HG03575 (cell line): Measurements from ENCODE around the gene ABCB9.
"Not testable (repeated sequence)": the region's sequence is repeated elsewhere in the genome, so short reads cannot be mapped to it uniquely, and the experiment has no call there.

Experiments
- ATAC-seq: cut with Tn5 transposase; IDR thresholded peaks from one replicate; pipeline ENCODE4 v1.9.1; 2021; ENCODE audit not compliant: unreplicated experiment, insufficient number of reproducible peaks, low FRiP score; ENCODE audit errors: extremely low read depth

ABCB9 gene

DNA sequence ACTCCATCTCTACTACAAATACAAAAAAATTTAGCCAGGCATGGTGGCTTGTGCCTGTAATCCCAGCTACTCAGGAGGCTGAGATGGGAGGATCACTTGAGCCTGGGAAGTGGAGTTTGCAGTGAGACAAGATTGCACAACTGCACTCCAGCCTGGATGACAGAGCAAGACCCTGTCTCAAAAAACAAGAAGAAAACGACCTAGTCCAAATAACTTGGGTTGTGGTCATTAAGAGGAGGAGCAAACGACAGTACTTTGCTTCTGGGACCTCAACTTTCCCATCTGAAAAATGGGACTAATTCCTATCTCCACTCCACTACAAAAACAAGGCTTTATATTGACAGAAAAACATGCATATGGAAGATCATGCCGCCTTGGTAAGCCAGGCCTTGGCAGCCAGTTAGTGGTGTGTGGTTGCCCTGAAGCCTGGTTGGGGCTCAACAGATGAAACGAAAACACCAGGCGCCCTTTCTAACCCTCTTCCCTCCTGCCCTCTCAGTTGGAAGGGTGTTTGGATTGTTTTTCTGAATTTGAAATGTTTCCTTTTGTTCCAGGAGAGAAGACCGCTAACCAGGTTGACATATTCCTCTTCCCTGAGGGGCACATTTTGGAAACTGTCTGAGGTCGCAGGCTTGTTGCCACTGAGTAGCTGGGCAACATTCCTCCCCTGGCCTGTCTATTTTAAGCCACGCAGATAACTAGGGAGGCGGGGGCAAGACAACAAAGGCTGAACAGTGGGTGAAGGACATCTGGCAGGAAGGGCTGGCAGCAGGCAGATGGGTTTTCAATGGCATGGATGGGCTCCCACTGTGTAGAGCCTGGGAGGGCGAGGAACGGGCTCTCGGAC, 56.6 kb downstream of the ABCB9 start:
- no peak for ATAC-seq

DNA sequence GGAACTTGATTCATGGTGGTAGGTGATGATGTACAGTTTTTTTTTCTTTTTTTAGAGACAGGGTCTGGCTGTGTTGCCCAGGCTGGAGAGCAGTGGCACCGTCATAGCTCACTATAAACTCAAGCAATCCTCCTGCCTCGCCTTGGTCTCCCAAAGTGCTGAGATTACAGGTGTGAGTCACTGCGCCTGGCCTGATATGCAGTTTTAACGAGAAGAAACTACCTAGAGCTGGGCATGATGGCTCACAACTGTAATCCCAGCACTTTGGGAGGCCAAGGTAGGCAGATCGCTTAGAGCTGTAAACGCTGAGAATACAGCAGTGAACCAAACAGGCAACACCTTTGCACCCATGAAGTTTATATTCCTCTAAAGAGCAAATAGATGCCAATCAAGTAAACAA, 57.3 kb downstream of the ABCB9 start:
- no peak for ATAC-seq

DNA sequence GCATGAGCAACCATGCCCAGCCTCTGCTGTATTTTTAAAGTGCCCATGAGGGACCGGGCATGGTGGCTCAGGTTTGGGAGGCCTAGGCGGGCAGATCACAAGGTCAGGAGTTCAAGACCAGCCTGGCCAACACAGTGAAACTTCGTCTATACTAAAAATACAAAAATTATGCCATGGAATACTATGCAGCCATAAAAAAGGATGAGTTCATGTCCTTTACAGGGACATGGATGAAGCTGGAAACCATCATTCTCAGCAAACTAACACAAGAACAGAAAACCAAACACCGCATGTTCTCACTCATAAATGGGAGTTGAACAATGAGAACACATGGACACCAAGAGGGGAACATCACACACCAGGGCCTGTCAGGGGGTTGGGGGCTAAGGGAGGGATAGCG, 61.0 kb downstream of the ABCB9 start:
- ATAC-seq, result not testable (repeated sequence)

DNA sequence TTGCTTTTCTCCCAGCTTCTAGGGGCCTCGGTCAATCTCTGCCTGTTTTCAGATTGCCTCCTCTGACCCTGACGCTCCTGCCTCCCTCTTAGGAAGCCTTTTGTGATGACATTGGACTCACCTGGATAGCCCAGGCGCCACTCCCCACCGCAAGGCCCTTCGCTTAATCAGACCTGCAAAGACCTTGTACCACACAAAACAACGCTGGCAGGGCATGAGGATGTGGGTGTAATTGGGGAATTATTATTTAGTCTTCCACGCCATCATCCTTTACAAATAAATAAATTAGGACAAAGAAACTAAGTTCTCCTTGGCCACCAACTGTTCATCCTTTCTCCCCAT, 62.6 kb downstream of the ABCB9 start:
- ATAC-seq, result no peak

DNA sequence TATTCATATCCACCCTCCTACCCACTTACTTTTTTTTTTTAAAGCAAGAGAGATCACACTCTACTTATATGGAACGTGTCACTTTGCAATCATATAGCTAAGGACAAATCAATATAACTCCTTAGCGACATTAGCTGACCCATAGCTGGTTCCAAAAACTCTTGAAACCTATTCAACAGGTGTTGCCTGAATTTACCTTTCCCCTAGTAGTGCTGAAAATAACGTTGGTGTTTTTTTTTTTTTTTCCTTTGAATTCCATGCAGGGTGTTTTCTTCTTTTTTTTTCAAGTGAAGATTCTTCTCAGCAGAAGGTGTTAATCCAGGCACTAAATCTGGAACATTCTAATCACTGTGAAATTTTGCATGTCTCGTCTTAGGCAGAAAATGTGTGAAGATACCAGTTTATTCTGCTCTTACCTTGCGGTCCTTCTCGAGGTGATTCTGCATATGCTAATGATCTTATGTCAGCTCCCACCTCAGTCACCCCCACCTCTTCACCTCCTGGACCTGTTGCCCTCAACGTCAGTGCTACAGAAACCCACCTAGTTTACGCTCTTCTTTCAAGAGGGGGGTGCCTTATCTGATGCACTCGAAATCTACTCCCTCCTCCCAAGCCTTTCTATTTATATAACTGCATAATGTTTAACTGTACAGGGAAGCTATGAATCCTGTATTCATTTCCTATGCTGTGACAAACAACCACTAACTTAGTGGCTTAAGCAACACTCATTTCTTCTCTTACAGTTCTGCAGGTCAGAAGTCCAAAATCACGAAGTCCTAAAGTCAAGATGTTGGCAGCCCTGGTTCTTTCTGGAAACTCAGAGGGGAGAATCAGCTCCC, 63.2 kb downstream of the ABCB9 start:
- ATAC-seq, result no peak

DNA sequence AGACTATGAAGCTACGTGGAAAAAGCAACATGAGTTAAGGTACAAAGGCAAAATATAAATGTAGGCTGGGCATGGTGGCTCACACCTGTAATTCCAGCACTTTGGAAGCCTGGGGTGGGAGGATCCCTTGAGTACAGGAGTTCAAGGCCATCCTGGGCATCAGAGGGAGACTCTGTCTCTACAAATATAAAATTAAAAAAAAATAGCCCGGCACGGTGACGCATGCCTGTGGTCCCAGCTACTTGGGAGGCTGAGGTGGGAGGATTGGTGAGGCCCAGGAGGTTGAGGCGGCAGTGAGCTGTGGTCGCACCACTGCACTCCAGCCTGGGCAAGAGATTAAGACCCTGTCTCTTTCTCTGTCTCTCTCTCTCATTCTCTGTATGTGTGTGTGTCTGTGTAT, 66.4 kb downstream of the ABCB9 start:
- no peak for ATAC-seq

DNA sequence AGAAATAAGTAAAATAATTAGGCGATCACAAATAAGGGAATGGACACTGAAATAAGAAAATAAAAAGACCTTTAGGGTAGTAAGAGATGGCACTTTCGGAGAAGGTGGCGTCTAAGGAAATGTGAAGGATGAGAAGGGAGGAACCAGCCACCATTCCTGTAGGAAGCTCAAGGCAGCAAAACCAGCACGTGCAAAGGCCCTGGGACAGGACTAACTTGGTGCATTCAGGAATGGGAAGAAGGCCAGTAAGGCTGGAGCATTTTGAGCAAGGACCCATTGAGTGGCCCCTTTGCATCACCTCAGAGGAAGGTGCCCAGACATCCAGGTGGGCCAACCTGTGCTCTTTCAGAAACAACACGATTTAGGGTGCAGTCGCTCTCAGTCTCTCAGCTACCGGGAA, 69.6 kb downstream of the ABCB9 start:
- ATAC-seq, result no peak

DNA sequence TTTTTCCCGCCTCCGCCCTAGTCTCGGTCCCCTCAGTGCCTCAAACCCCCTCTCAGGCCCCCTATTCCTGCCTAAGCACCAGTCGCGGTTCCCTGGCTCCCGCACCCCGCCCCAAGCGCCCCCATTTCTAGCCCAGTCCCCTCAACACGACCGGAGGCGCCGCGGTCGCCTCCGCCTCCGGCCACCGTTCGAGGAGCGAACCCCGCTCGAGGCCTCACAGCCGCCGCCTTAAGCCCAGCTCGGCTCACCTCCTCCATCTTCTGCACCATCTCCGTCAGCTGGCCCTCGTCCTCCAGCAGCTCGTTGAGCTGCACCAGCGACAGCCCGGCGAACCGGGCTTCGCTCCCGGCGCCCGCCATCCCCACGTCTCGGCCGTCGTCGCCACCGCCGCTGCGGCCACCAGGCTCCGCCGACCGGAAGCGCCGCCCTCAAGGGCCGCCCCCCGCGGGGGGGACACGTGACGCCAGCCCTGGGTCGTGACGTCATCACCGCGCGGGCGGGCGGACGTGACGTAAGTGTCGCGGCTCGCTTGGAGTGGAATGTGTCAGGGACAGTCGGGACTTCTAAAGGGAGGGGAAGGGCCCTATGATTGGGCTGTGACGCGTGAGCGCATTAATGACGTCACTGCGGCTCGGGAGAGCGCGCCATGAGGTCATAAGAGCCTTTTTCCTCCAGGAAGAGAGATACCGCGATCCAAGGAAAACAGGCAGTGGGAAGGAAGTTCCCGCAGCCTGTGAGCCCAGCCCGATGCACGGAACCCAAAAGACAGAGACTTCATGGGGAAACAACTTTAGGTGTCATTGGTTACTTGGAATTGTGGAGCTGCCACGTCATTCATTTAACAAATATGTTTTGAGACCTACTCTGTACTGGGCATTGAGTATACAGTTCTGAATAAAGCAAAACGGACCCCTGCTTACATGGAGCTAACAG, 70.3 kb downstream of the ABCB9 start, which contains the start of gene VPS37B:
Gene VPS37B, minus strand, starts transcription at position 421 of the 933 bp plus-strand sequence. Its CDS starts 62 bp downstream, at position 359.
- no peak for ATAC-seq

DNA sequence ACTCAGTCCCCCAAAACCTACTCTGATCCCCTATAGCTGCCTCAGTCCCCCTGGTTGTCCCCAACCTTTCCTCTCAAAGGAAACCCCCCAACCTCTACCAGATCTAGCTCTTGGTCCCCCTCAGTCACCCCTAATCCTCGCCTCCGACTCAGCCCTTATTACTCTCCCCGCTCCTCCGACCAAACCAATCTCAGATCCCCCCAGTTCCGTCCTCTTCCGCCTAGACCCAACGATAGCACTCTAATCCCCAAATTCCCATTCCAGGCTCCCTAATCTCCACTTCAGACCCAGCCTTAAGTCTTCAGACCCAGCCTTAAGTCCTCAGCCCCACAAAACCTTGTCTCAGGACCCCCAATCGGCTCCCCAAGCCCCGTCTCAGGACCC, 71.0 kb downstream of the ABCB9 start:
- no peak for ATAC-seq

DNA sequence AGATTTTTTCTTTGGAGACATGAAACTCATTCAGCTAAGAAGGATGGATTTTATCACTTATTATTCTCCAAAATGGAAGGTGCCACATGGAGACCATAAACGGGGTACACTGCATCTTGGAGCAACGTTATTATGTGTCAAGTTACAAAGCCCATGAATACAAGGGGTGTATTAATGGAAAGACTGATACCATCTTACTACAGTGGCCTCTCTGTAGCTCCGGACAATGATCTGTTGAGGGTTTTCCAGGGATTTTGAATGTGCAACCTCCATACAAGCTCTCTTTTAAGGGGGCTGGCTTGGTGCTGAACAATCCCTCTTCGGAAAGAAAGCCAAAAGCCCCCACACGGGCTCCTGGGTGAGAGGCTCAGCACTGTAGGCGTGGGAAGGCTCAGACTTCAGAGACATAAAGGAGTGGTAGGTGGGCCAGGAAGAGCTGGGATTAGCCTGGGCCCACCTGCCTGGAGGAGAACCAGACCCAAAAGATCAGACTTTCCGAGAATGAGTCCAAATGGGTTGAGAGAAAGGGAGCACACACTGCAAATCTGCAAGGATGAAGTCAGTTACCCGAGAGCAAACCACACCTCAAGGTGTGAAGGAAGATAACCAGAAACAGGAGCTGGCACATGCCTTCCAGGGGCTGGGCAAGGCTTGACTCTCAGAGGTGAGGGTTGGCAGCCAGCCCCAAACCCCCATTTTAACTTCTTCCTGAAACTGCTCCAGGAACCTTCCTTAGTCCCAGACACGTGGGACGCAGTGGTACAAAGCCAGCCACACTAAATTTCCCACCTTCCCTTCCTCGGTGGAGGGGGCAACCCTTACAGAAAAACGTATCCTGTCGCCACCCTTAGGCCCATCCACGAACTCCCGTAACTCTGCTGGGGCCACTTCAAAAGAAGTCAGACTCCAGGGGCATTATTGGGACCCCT, 71.8 kb downstream of the ABCB9 start:
- ATAC-seq, result no peak

DNA sequence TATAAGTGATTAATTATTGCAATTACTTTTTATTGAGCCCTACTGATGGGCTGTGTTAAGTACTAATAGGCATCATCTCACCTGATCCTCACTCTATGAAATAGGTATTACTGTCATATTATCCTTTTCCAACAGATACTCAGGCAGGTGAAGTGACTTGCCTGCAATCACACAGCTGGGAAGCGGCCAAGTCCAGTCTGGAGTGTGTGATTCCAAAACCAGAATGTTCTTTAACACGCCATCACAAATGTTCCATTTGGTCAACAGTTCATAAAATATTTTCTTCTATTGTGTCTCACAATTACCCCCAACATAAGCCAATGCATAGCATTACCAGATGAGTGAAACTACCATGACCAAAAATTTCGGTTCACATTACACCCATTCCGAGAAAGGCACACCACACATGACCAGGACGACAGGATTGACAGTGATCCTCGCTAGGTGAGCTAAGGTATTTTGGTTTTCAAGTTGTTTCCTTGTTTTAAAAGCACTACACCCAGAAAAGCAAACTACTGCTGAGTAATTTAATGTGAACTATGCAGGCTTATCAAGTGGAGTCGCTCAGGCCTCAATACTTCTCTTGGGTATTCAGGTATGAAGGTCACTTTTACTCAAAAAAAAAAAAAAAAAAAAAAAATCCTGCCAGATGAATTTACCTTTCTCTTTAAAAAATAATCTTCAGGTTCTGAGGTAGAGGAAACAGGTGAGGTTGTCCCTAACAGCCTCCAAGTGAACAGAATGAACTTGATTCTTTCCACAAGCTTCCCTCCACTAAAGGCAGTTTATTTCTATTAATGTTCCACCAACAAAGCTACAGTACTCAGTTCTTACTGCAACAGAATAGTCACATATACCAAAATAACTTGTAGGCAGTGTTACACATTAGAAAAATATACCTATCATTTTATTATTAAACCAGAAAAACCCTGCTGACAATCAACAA, 72.8 kb downstream of the ABCB9 start:
- ATAC-seq, result no peak

DNA sequence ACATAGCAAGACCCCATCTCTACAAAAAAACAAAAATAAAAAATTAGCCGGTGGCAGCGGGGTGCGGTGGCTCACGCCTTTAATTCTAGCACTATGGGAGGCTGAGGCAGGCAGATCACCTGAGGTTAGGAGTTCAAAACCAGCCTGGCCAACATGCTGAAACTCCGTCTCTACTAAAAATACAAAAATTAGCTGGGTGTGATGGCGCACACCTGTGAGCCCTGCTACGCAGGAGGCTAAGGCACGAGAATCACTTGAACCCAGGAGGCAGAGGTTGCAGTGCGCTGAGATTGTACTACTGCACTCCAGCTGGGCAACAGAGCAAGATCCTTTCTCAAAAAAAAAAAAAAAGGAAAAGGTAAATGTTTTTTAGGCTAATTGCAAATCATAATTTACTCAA, 73.5 kb downstream of the ABCB9 start:
- not testable (repeated sequence) for ATAC-seq

DNA sequence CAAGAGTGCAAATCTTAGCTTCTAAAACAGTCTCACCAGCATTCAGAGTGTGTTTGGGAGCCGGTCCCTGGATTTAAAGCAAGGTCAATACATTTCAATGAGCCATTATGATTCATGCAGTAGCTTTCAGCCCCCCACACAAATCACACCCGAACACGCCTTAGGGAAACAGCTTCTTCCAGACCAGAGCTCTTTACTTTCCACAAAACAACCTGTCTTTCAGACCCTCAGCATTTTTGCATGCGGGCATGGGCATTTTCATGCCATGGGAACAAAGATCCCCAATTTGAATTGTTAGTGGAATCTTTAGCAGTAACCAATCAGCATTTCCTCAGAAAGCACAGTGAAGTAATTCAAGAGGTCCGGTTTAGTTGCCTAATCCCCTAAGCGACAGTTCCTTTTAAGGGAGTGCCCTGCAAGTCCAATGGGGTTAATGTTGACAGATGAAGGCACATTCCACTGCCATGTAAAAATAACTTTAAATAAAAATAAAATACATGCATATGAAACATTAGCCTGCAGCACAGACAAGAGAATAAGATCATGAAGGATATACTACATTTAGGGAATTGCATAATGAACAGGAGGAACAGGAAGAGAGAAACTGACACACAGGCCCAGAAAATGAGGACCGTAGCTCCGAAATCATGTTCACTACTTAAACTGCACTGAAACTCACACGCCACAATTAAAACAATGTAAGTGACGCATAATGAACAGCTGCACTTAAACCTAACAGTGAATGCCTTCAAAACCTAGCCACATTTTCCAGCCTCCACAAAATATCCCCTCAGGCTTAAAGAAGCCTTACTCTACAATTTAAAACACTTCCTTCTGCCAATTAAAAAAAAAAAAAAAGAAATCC, 74.4 kb downstream of the ABCB9 start:
- ATAC-seq, result no peak

DNA sequence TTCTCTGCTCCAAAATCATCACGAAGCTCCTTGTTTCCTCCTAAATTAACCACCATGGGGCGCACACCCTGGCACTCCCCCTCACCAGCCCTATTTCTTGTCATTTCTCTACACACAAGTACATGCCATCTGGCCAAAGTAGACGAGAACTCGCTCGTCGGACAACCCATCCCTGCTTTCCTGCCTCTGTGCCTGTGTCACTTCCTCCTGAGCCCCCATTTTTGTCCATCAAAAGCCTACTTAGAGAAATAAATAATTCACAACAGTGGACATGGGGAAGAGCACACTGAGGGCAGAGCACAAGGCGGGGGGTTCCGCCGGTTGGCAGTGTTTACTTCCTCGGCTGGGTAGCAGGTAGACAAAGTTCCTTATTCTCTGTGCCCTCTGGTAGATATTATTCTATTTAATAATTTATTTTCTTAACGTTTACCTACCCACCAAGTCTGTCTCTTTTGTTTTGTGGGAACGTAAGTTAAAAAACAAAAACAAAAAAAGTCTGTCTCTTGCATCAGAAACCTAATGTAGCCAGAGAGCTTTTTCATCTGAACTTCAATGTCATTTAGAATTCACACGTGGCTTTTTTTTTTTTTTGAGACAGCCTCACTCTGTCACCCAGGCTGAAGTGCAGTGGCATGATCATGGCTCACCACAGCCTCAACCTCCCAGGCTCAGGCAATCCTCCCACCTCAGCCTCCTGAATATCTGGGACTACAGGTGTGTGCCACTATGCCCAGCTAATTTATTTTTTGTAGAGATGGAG, 76.3 kb downstream of the ABCB9 start:
- no peak for ATAC-seq

DNA sequence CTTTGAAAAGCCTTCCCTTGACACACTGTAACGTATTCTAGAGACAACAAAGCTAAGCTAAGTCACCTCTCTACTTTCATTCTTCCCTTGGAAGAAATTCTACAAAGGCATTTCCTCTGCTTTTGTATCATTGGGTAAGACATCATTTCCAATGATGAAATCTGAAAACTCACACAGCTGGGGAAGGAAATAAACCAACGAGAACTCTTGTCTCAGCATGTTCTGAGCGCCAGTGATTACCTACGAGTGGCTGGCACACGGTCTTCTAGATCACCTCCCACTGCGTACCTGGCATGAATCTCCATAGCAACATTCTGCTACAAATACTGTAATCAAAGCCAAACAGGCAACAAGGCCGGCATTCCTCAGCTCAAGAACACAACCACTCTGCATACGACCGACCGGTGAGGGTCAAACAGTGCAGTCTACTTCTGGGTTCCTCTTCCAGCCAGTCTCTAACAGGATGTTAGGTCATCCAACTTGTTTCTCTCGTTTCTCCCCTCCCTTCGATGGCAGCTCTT, 78.0 kb downstream of the ABCB9 start:
- ATAC-seq, result no peak
